Skin of body (tissue), 2 donors: Measurements from ENCODE around the gene ZKSCAN1. TPM values are rescaled to one million over a fixed set of nuclear protein-coding genes. Genes with fewer than 3 reads are reported as not detected.
A peak's percentile ranks its signal among the peaks of the same experiment; 100 is the strongest.
"Not testable (repeated sequence)": the region's sequence is repeated elsewhere in the genome, so short reads cannot be mapped to it uniquely, and the experiment has no call there.

Source experiments
- DNase-seq: peaks from one replicate; lab custom pipeline; 2025; lab: John Stamatoyannopoulos, UW
- total RNA-seq: library from RNA; depleted of rRNA; stranded (reverse); fragments of >200 nt; gene quantifications from one replicate; pipeline ENCODE4 v1.2.3, GENCODE V29; 2014

The ZKSCAN1 gene
- total RNA-seq, 1 donor from 2014 or later = 38.1 TPM

DNA sequence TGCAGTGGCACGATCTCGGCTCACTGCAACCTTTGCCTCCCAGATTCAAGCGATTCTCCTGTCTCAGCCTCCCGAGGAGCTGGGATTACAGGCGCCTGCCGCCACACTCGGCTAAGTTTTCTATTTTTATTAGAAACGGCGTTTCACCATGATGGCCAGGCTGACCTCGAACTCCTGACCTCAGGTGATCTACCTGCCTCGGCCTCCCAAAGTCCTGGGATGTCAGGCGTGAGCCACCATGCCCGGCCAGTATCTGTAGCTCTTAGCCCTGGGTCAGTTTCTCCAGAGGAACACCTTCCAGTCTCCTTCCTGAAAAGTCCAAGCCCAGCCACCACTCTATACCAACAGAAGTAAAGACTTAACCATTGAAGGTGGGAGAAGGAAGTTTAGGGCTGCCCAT, 15.2 kb upstream of the ZKSCAN1 start:
- DNase-seq = no peak

DNA sequence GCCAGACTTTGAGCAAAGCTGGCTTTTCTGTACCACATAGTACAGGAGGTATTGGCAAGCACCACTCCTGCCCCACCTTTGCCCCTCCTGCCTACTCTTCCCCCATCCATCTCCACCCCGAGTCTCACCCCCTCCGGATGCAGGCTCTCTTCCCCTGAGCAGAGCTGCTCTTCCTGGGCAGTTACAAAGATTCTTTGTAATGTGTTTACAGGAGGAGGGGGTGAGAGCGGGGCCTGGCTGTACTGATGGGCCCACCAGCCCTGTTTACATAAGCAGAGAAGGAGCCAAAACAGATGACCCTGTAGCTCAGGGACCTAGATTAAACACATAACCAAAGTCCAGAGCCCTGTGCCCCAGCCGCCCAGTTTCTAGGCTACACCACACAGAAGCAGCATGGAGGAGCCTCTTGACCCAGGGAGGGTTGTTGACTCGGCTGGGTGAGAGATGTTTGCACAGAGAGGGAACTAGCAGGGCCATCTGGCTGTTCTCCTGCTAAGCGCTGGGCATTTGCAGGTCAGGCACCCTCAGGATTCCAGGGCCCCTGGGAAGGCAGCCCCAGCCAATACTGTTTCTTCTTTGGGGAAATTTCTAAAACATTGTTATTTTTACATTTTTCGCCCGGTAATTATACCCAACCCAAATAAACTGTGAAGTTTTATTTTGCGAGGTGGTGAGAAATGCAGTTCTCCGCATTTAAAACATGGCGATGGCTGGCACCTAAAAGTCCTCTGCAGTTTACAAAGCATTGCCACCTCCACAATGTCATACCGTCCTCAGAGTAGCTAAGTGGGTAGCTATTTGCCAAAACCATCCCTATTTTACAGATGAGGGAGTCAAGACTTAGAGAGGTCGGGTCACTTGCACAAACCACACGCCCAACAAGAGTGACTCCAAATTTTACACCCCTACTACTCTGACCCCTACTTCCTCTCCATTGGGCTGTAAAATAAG, 11.4 kb upstream of the ZKSCAN1 start:
- DNase-seq = no peak

DNA sequence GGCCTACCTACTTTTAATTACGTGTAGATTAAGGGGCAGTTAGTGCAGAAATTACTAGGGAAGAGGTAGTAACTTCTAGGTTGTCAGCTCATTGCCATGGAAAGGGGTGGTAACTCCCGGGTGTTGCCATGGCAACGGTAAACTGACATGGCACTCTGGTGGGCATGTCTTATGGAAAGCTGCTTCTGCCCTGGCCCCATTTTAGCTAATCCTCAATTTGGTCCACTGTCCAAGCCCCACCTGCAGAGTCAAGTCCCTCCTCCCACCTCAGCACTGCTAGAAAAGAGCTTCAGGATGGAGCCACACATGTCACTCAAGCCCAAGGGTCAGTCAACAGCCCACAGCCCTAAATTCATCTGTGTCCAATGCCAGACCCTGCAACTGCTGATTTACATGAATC, 7.5 kb upstream of the ZKSCAN1 start:
- no peak for DNase-seq

DNA sequence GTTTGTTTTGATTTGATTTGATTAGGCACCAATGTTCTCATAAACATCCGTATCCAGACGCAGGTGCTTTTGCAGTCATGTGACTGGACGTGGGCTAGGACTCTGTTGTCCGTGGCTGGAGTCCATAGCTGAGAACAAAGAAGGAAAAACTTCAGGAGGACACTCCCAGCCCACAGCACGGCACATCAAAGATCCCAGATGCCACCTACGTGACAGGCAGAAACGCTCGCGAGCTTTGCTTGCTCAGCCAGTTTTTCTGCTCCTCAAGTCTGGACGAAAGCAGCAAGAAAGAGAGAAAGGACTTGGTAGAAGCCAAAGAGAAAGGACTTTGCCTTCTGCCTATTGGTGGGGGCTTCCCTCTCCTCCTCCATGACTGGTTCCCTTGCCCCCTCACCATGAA, 6.9 kb upstream of the ZKSCAN1 start:
- DNase-seq = no peak

DNA sequence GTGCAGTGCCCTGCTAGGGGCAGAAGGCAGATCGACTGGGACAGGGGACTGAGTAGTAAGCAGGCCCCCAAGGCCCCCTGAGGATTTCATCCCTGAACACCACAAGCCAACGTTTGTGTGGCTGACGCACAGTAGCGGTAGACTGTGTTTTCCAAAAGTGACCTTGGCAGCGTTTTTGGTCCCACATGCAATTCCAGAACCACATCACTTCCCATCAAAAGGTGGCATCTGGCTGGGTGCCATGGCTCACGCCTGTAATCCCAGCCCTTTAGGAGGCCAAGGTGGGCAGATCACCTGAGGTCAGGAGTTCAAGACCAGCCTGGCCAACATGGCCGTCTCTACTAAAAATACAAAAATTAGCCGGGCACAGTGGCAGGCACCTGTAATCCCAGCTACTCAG, 5.4 kb upstream of the ZKSCAN1 start:
- not testable (repeated sequence) for DNase-seq

DNA sequence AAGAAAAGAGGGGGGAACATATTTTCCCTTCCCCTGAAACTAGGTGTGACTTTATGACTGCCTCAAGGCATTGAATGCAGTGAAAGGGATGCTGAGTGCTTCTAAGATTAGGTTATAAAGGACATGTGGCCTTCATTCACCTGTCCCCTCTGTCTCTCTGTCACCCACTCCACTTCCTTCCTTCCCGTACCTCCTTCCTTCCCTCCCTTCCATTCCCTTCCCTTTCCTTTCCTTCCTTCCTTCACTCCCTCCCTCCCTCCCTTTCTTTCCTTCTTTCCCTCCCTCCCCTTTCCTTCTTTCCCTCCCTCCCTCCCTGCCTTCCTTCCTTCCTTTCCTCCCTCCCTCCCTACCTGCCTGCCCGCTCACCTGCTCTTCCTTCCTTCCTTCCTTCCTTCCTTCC, 4.5 kb upstream of the ZKSCAN1 start:
- no peak for DNase-seq

DNA sequence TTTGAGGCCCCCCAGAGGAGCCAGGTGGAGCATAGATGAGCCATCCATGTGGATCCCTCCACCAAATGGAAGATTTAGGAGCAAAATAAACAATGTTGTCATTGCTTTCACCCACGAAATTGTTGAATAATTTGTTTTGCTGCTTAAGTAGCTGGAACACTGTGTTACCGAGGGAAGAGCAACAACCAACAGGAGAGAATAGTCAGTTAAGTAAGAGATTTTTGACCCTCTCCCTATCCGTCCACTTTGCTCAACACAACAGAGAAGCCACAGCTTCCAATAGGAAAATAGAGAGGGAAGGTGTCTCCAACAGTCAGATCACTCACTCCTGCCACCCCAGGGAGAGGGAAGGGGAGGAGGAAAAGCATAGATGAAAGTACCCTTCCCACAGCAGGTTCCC, 3.9 kb upstream of the ZKSCAN1 start:
- no peak for DNase-seq

DNA sequence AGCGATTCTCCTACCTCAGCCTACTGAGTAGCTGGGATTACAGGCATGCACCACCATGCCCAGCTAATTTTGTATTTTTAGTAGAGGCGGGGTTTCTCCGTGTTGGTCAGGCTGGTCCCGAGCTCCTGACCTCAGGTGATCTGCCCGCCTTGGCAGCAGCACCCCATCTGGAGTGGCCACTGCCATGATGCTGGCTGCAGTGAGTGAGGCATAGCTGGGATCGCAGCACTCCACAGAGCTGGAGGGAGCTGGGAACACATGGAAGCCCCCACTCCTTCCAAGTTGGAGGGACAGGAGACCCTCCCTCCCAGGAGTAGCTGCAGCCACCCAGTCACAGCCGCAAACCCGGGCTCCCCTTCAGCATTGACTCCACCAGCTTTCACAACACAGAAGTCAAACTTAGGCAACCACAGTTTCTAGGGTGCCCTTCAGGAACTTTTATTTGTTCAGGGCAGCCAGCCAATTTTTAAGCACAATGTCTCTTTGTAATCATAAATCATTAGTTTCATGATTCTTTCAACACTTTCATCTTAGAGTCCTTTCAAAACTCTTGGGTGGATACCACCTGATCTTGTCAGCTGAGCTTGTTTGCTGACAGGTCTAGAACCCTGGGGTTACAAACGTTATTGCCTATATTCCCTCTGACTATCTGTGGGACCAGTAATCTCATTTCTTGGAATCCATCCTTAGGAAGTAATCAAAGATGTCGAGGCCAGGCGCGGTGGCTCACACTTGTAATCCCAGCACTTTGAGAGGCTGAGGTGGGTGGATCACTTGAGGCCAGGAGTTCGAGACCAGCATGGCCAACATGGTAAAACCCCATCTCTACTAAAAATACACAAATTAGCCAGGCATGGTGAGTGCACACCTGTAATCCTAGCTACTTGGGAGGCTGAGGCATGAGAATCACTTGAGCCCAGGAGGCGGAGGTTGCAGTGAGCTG, 2.7 kb upstream of the ZKSCAN1 start:
- DNase-seq = not testable (repeated sequence)

DNA sequence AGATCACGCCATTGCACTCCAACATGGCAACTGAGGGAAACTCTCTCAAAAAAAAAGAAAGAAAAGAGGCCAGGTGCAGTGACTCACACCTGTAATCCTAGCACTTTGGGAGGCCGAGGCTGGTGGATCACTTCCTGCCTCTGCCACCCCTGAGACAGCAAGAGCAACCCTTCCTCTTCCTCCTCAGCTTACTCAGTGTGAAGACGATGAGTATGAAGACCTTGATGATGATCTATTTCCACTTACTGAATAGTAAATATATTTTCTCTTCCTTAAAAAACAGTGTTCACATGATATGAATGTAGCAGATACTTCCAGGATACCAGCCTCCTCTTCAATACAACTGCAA, 2.1 kb upstream of the ZKSCAN1 start:
- DNase-seq = no peak

DNA sequence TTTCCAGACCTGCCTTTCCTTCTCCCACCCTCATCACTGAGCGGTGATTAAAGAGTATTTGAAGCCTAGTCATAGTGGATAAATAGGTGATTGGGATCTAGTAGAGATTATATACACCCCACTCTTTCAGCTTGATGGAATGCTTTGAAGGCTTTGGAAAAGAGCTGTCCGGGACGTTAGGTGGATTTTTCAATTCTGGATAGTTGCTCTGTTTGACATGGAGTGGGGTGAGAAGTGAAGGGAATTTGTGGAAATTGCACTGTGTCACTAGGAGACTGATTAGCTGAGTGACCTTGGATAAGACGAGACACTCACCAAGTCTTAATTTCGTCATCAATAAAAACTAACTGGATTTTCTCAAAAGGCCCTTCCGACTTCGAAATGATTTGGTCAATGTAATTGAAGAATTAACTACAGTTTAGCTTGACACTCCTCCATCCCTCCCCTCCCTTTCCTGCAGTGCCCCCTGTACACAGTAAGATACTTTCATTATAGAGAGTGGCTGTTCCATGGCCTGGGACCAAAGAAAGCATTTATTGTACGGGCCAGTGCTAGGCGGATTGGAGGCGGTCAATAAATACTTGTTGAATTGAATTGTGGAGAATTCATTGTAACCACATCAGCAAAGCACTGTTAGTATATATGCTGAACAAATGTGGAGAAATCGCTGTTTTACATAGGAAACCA, 962 bp downstream of the ZKSCAN1 start:
- DNase-seq = peak; percentile 45

DNA sequence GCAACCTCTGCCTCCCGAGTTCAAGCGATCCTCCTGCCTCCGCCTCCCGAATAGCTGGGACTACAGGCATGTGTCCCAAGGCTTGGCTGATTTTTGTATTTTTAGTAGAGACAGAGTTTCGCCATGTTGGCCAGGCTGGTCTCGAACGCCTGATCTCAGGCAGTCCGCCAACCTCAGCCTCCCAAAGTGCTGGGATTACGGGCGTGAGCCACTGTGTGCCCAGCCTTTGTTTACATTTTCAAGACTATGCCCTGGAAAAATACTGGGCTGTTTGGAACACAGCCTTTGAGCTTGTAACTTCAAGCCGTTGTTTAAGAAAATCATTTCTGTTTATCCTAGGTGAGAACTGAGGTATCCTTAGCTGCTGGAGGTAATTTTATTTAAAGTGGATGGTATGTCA, 1.9 kb downstream of the ZKSCAN1 start:
- no peak for DNase-seq

DNA sequence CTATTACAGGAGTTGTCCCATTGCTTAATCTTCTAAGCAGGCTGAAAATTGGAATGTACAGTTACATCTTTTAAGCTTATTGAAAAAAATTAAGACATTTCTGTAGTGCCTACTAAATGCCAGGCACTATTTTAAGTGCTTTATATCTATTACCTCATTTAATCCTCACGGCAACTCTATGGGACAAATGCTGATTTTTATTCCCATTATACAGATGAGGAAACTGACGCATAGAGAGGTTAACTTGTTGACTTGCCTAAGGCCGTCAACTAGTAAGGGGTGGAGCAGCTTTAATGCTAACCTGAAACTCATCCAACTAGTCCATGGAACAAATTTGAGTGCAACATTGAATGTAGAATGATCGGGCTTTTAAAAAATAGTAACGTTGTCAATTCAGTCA, 2.5 kb downstream of the ZKSCAN1 start:
- DNase-seq = no peak

DNA sequence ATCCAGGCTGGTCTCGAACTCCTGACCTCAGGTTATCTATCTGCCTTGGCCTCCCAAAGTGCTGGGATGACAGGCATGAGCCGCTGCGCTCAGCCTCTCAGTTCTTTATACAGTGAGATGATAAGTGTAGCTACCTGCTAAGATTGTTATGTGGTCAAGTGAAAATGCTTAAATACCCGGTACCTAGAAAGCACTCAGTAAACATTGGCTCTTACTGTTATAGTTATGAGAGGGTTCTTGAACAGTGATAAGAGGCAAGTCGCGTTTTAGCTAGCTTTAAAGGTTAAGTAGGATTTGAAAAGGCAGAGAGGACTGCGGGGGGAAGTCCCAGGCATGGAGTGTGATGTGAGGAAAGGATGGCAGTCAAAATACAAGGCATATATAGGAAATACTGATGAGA, 4.5 kb downstream of the ZKSCAN1 start:
- DNase-seq = no peak

DNA sequence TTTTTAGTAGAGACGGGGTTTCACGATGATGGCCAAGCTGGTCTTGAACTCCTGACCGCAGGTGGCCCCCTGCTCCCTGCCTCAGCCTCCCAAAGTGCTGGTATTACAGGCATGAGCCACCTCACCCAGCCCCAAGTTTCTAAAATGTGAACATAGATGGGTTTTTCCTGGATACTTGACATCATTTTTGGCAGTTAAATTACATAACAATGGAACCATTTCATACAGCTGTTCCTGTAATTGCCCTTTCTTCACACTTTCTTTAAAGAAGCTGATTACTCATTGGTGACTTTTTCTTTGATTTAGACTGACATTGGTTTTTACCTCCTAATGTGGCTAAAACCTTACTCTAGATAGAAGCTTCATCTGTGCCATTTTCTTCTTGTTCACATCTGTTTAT, 5.9 kb downstream of the ZKSCAN1 start:
- DNase-seq = no peak

DNA sequence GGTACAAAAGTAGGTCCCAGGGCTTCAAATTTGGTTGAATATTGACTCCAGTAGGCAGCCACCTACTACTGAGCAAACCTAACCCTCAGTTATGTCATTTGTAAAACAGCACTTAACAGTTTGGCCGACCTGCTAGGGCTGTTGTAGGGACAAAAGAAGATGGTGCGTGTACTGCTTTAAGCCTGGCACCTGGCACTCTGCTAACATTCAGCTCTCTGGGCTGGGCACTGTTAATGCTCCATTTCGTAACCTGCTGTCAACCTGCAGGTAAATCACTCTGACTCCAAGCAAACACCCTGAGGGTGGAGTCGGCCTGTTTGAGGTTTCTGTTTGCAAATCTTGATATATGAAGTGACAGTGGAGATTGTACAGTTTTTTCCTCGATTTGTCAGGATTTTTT, 7.2 kb downstream of the ZKSCAN1 start:
- no peak for DNase-seq

DNA sequence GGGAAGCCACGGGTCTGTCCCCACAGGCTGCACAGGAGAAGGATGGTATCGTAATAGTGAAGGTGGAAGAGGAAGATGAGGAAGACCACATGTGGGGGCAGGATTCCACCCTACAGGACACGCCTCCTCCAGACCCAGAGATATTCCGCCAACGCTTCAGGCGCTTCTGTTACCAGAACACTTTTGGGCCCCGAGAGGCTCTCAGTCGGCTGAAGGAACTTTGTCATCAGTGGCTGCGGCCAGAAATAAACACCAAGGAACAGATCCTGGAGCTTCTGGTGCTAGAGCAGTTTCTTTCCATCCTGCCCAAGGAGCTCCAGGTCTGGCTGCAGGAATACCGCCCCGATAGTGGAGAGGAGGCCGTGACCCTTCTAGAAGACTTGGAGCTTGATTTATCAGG, 8.1 kb downstream of the ZKSCAN1 start:
- no peak for DNase-seq

DNA sequence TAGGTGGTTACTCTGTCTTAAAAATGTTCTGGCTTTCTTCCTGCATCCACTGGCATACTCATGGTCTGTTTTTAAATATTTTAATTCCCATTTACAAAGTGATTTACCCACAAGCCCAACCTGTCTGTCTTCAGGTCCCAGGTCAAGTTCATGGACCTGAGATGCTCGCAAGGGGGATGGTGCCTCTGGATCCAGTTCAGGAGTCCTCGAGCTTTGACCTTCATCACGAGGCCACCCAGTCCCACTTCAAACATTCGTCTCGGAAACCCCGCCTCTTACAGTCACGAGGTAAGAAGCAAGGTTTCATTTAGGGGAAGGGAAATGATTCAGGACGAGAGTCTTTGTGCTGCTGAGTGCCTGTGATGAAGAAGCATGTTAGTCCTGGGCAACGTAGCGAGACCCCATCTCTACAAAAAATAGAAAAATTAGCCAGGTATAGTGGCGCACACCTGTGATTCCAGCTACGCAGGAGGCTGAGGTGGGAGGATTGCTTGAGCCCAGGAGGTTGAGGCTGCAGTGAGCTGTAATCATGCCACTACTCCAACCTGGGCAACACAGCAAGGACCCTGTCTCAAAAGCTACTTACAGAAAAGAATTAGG, 8.7 kb downstream of the ZKSCAN1 start:
- no peak for DNase-seq

DNA sequence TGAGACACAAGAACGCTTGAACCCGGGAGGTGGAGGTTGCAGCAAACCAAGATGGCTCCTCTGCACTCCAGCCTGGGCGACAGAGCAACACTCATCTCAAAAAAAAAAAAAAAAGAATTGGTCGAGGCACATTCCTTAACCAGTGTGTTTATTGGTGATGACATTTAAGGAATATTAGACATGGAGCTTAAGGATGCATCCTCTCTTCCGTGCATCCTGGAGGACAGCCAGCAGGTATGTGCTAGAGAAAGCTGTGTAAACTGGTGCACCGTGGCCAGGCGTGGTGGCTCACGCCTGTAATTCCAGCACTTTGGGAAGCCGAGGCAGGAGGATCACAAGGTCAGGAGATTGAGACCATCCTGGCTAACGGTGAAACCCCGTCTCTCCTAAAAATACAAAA, 11.8 kb downstream of the ZKSCAN1 start:
- DNase-seq = no peak

DNA sequence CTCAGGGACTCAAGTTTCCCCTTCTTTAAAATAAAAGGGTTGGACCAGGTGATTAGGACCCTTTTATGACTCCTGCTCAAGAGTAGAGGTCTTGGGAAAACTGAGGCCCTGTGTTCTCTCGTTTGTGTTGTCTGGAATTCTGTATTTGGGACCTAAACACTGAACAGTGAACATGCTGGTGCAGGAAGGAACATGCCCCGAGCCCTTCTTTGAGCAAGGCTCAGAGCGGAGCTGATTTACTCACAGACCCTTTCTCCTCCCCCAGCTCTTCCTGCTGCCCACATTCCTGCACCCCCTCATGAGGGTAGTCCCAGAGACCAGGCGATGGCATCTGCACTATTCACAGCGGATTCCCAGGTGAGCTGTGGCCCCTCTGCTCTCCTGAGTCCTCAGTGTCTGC, 14.2 kb downstream of the ZKSCAN1 start:
- DNase-seq = no peak

DNA sequence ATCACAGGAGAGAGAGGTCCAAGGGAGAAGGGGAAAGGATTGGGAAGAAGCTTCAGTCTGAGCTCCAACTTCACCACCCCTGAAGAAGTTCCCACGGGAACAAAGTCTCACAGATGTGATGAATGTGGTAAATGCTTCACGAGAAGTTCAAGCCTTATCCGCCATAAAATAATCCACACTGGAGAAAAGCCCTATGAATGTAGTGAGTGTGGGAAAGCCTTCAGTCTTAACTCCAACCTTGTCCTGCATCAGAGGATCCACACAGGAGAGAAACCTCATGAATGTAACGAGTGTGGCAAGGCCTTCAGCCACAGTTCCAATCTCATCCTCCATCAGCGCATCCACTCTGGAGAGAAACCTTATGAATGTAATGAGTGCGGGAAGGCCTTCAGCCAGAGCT, 18.1 kb downstream of the ZKSCAN1 start:
- DNase-seq = no peak

DNA sequence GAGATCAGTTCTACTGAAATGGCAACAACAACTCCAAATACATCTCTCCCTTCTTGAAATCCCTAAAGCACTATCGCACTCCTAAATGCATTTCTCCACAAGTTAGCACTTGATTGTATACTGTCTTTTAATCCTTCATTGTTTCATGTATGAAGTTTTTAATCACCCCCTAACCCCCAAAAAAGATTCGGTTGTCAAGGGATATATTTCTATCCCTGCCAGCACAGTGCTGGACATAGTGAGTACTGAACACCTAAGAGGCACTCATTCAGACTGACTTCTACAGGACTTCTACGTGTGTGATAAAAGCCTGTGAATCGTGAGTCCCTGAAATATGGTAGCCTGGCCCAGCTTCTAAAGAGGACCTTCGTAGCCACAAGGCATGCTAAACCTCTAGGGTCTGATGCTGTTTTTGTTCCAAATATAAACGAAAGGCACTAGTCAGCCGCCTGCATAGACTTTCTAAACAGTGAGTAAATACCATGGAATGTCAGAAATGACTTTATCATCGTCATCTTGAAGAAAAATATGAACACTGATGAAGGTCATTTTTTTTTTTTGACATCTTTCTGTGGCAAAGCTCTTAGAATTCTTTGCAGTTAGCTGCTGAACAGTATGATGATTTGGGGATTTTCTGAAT, 19.6 kb downstream of the ZKSCAN1 start:
- no peak for DNase-seq
